ENCODE data around the gene SASH1. TPM values are rescaled to one million over a fixed set of nuclear protein-coding genes. Genes with fewer than 3 reads are reported as not detected.

The SASH1 gene
- total RNA-seq, 1 experiment from 2014 or later: 33.2 TPM

- peaks cover 53 to 72% (median 68%) of the 10 kb centered on the region in 3 experiments for H3K36me3 Mint-ChIP-seq (ENCODE audit: insufficient read depth in 1 of 3, low read depth in 3 of 3)
- H3K4me3 Mint-ChIP-seq: no peak overlapping the region
- no peaks in the 10 kb centered on the region; the same call in 1 of the 2 replicates for H3K4me1 ChIP-seq (ENCODE audit: insufficient read depth, low read length)
- no peak overlapping the region for H2BK15ac ChIP-seq (ENCODE audit: low read depth, low read length)
- no peak overlapping the region for H3K4me2 ChIP-seq (ENCODE audit: insufficient read depth, insufficient read length, low read length)
- no peak overlapping the region for H3K56ac ChIP-seq (ENCODE audit: insufficient read length, low read depth, low read length)
- no peak overlapping the region for H2AK5ac ChIP-seq (ENCODE audit: insufficient read length, low read length)
- H4K5ac ChIP-seq (ENCODE audit: insufficient read length, low read depth, low read length): no peak overlapping the region
- WGBS (ENCODE audit: extremely low coverage, insufficient read length, low lambda C conversion rate): no CpG with 5 or more reads among the region's 13 CpGs
- no peak overlapping the region for H3K23ac ChIP-seq (ENCODE audit: insufficient read length, low read depth, low read length)
- peak overlapping the region in 2 of 3 experiments; percentile 40 to 67; a peak in 3 of 7 replicates for H3K27ac Mint-ChIP-seq
- H3K79me2 ChIP-seq (ENCODE audit: insufficient read depth, low read length): no peaks in the 10 kb centered on the region
- no peak overlapping the region for H3K27ac ChIP-seq (ENCODE audit: insufficient read length, low read depth, low read length)
- no peak overlapping the region for H3K4ac ChIP-seq (ENCODE audit: low read depth, low read length)
- H3K79me1 ChIP-seq (ENCODE audit: insufficient read depth, low read depth, low read length, poor library complexity, severe bottlenecking): no peaks in the 10 kb centered on the region
- H4K20me1 ChIP-seq (ENCODE audit: control insufficient read depth, insufficient read depth, insufficient read length): no peaks in the 10 kb centered on the region
- no peak overlapping the region for H3T11ph ChIP-seq (ENCODE audit: low read length)
- no peak overlapping the region for H4K8ac ChIP-seq (replicated peaks; ENCODE audit: insufficient read length, low read depth, low read length)
- no peaks in the 10 kb centered on the region for H3K23me2 ChIP-seq (ENCODE audit: insufficient read length, low read depth, low read length, poor library complexity, severe bottlenecking)
- no peaks in the 10 kb centered on the region for H3K9me3 ChIP-seq (ENCODE audit: control insufficient read depth, low read depth, low read length)
- peaks cover 20 to 23% of the 10 kb centered on the region in 2 experiments for H3K4me1 Mint-ChIP-seq
- H3K27me3 Mint-ChIP-seq (ENCODE audit: low read depth): no peaks in the 10 kb centered on the region
- H3K9me3 Mint-ChIP-seq: 0 out of 5 replicates have a peak, but pooled peaks cover 0 to 2% of the 10 kb centered on the region in 2 experiments
- no peak overlapping the region for H4K91ac ChIP-seq (ENCODE audit: insufficient read length, low read depth, low read length)
- no peak overlapping the region for H3K14ac ChIP-seq (ENCODE audit: insufficient read depth, low read length)
- no peak overlapping the region for H3K9ac ChIP-seq (ENCODE audit: extremely low read depth, insufficient read length, low read length)
- no peak overlapping the region for H3K18ac ChIP-seq (ENCODE audit: insufficient read length, low read depth, low read length)
- TF ChIP-seq CTCF (conservative IDR thresholded peaks at IDR 0.05): no peak
- no peak overlapping the region for H2BK120ac ChIP-seq (ENCODE audit: low read depth, low read length, poor library complexity, severe bottlenecking)
- no peak overlapping the region for H2BK12ac ChIP-seq (ENCODE audit: insufficient read length, low read depth, low read length)
- H2BK20ac ChIP-seq (ENCODE audit: low read depth, low read length, poor library complexity, severe bottlenecking): no peak overlapping the region
- no peak for DNase-seq
- H2AFZ ChIP-seq (ENCODE audit: low read length): no peak overlapping the region
- no peak overlapping the region for H2BK5ac ChIP-seq (ENCODE audit: insufficient read length, low read length)
- H3K27me3 ChIP-seq (ENCODE audit: insufficient read depth, low read length): no peaks in the 10 kb centered on the region
Measured at GRCh38 chr6:148529010-148529409, 186.4 kb downstream of the SASH1 start.
